DMS 273 (cell line): ENCODE data around the gene BICC1.

Experiments used
- DNase-seq: peaks from one replicate; lab custom pipeline; 2025; ENCODE audit not compliant: unreplicated experiment; lab: John Stamatoyannopoulos, UW

The BICC1 gene

DNA sequence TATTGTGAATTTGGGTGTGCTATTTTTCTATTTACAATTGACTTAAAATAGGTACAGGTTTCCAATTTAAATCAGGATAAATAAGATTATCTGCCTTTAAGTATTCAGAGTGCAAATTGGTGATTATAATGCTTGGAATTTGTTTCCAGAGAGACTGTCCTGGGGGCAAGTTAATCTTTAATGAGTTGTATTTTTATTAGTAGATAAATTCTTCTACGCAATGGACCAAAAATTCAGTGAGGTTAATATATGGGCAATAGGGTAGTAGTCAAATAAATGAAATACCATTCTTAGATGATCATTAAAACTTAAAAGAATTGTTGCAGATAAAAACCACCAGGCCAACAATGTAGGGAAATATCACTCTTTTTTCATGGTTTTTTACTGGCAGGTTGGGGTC lies 3.4 kb downstream of the BICC1 start:
- no peak for DNase-seq

DNA sequence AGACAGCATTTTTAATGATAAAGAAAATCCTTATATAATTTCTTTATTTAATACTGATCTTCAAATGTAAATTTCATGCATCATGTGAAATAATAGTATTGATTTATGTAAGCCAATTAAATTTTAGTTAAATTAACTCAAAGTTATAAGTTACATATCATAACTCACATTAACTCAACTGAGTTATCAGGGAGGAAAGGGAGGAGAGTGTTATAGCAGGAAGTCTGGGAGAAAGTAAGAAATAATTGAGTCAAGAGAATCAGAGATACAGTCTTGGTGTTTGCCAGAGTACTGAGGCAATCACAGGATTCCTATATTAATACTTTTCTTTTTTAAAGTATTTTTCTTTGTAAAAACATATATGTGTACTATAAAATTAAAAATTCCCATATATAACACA lies 4.0 kb downstream of the BICC1 start:
- no peak for DNase-seq

DNA sequence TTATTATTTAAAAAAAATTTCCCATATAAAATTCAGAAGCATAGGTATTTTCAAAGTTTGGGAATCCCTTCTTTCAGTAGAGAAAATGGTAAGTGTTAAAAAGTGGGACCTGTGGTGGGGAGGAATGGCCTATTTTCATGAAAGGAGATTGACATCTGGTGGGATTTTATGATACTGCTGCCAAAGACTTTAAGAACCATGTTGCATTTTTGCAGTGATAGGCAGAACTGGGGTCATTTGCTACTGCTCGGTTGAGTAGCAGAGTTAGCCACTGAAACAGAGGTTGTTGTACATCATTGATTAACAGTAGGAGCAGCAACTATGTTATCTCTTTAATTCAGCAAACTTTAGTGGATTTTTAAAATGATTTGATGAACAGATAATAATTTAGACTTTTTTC lies 4.4 kb downstream of the BICC1 start:
- DNase-seq = peak; percentile 6

DNA sequence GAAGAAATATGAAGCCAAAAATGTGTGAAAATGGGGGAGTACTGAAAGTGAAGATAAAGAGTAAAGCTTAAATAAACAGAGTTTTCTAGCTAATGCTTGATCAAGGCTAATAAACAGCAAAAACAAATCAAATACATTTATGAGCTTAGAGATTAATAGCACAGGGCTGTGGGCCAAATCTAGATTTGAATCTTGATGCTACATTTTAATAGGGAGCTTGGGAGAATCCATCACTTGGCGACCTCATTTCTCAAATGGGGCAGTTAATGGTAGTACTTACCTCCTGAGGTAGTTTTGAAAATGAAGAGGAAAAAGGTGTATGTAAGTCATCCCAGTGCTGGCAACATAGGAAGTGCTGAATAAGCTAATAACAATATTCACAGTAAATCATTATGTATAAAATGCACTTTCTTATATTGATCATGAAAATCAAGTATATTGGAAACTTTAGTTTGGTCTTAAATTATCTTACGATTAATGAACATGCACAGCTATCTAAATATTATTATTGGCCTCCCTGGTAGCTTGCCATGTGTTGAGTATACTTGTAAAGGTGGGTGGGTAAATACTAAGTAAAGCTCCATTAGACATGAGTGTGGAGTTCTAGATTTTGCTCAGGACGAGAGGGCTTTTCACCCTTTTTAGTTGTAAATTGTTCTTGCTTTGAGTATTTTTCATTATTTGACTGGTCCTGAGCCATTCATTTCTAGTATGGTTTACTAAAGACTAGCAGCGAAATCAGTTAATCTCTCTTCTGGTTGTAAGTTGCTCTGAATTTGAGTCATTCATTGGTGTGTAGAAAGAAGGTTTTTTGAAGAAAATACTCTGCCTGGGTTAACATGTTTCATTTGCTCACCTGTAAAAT lies 5.1 kb downstream of the BICC1 start:
- DNase-seq = no peak

DNA sequence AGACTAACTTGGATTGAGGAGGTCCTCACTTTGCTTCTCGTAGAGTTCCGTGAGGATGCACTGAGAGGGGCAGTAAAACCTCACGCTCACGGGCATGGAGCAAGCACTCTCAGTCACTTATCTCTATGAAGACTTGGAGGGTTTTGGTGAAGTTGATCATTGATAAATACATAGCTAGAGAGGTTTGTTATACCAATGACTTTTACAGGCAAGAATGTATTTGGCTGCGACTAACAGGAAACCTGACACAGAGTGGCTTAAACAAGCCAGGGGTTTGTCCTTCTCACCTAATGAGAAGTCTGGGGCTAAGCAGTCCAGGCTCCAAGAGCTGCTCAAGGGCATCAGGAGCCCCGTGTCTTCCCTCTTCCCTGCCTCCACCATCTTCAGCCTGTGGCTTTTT lies 6.1 kb downstream of the BICC1 start:
- DNase-seq = no peak

DNA sequence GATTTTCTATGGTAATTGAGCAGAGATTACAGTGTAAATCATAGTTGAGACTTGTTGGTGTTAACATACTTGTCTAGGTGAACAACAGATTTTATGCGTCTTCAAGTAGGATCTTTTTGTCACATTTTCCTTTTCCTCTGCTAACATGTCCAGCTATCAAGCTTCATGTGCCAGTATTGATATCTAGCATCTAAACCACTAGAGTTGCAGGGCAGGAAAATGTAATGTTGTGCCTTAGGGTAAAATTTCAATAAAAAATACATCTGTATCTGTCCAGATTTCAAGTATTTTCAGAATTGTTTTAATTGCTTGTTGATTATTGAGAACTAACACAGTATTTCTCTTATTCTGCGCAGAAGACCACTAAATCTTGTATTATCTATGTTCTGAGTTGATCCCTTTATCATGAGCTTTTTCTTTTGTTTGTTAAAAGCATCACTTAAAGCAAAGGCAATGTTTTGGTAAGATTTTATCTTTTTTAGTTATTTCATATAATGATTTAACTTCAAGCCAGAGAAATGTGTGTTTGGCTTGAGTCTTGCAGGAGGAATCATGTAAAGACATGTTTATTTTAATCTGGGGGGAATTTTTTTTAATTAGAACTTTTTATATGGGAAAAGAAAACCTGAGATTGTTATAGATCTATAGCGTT lies 16.5 kb downstream of the BICC1 start:
- no peak for DNase-seq

DNA sequence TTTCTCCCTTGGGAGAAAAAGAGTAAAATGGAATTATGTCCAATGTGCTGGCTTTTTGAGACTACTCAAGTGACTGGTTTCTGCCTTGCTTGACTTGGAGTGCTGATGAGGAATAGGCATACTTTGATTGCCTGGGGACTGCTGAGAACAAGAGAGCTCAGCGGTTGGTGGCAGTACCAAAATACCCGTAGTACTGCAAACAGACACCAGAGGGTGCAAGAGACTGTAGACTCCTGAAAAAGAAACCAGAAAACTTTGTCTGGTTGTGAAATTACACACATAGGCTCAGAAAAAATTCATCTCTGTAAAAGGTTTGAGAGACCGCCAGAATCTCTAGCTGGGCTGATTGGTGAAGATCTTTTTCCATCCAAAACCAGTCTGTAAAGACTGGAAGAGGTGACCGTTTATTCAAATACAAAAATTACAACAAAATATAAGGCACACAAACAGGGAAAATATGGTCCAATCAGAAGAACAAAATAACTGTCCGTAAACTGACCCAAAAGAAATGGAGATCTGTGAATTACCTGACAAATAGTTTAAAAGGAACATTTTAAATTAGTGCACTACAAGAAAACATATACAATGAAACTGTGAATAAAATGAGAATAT lies 18.5 kb downstream of the BICC1 start:
- DNase-seq = peak; percentile 64

DNA sequence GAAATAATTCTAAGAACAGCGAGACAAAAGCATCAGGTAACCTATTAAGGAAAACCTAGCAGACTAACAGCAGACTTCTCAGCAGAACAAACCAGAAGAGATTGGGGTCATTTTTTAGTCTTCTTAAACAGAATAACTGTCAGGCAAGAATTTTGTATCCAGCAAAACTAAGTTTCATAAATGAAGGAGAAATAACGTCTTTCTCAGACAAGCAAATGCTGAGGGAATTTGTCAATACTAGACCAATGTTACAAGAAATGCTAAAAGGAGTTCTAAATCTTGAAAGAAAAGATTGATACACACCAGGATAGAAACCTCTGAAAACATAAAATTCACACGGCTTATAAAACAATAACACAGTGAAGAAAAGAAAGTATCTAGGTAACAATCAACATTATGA lies 22.6 kb downstream of the BICC1 start:
- DNase-seq = no peak

DNA sequence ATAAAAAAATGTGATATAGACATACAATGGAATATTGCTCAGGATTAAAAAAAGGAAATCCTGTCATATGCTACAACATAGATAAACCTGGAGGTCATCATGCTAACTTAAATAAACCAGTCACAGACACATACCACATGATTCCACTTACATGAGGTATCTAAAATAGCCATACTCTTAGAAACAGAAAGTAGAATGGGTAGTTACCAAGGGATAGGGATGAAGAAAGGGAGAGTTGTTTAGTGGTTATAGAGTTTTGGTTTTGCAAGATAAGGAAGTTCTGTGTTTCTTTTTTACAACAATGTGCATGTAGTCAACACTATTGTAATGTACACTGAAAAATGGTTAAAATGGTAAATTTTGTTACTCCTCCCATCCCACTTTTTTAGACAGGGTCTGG lies 30.5 kb downstream of the BICC1 start:
- no peak for DNase-seq

DNA sequence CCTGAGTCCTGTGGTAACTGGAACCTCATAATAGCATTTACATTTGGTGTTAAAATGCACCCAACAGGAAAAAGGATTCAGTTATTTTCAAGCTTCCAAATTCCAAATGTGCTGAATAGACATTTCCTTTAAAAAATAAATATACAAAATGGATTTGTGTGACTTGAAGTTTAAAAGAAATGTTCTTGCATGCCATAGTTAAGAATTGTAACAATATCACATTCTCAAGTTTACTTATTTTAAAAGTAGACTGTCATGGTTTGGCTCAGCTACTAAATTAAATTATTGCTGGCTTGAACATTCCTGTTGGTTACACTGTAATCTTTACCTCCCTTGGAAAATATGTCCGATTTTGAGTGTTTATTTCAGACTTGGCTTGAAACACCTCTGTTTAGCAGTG lies 31.5 kb downstream of the BICC1 start:
- no peak for DNase-seq

DNA sequence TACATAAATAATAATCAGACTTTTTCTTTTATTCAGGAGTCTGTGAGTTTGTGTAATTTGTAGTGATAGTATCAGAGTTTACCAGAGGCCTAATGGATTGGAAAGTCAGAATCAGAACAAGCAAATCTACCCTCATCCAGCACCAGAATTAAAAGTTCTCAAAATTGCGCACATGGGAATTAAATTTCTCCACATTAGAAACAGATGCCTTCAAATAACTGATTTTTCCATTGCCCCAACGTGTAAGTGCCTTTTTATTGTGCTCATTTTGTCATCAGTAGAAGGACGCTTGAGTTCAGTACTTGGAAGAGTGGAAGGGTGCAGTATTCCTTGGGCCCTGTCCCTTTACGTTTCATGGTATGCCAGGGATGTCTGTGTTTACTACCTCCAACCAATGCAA lies 32.8 kb downstream of the BICC1 start:
- DNase-seq = no peak

DNA sequence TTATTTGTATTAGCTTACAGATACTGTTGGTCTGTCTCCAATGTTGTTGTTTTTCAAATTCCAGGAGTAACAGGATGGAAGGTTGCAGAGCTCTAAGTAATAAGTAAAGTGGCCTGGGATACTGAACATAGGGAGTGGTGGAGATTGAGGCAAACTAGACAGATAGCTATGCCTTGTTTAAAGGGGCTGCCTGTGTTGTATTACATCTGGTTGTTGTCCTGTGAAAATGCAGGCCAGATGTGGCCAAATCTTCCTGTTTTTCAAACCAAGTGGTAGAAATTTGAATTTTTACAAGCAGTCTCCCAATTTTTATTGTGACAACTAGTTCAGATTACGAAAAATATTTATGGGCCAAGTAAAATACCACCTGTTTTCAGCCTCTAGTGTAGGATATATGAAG lies 33.5 kb downstream of the BICC1 start:
- no peak for DNase-seq

DNA sequence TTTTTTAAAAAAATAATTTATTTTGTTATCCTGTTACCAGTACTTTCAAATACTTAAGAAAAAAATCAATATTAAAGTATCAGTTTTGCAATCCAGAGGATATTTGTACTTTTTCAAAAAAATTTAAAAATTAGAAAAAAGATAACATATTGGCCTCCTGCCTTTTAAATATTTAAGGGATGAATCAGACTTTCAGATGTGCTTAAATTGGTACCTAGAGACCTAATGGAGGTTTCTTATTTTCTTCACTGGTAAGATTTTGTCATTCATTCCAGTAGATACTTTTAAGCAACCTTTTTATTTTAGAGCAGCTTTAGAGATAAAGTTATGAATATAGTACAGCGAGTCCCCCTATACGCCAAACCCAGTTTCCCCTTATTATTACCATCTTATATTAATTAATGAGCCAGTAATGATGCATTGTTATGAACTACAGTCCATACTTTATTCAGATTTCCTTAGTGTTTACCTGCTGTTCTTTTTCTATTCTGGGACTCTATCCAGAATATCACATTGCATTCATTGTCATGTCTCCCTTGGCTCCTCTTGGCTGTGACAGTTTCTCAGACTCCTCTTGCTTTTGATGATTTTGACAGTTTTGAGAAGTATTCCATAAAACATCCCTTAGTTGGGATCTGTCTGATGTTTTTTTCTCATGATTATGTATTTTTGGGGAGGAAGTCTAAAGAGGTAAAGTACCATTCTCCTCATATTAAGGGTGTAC lies 34.2 kb downstream of the BICC1 start:
- DNase-seq = no peak

DNA sequence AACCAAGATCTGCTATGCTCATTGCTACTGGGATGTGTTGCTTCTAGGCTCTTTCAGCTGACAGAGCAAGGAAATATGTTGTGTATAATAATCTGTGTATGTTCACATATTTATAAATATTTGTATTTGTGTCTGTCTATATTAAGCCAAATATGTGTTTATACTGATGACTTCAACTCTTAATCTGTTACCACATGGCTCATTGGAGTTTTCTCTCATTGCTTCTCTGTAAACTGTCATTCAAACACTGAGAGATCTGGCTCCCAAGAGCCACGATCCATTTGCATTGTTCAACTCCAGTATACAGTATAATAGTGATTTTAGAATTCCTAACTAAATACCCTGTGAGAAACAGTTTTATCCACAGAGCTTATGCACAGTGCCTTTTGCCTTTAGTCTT lies 35.3 kb downstream of the BICC1 start:
- no peak for DNase-seq

DNA sequence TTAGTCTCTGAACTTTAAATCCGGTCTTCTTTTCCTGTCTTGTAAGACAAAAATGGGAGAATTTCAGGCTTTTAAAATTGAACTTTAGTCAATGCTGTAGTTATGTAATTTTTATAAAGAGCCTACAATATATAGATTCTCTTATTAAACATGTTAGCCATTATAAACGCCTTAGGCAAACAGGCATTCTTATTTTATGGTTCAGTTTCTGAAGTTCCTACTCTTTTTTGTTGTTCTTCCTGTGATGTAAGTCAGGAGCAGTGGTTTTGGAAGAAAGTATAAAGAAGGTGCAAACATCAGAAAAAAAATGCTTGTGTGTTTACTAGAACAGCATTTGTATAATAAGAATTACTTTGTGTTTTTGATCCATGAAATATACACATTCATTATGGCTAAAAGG lies 41.6 kb downstream of the BICC1 start:
- DNase-seq = no peak

DNA sequence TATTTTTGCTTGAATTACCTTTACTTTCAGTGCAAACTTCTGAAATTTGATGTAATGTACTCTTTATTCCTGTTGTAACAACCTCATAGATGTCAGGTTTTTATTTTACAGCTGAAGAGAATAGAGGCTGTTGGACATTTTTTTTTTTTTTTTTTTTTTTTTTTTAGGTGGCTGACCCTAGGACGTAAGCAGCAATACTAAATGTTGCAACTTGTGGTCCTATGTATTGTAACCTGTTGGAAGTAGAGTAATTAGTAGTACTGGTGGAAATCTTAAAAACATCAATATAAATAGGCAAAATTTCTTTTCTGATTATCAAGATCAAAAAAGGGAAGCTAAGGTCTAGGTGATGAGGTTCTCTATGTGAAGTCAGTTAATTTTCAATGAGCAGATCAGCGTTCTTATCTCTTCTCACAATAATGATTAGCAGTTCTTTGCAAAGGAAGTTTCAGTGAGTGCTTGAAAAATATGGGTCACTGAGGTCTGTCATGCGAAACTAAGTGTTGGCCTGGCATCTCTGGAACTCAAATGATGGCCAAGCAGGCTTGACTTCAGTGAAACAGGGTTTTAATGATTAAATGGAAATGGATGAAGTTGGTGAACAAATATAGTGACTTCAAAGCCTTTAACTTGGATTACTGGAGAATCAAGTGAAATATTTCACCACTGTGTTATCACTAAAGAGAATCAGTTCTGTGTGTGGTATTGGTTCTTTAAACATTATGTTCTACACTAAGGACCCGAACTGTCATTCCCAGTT lies 42.7 kb downstream of the BICC1 start:
- DNase-seq = no peak

DNA sequence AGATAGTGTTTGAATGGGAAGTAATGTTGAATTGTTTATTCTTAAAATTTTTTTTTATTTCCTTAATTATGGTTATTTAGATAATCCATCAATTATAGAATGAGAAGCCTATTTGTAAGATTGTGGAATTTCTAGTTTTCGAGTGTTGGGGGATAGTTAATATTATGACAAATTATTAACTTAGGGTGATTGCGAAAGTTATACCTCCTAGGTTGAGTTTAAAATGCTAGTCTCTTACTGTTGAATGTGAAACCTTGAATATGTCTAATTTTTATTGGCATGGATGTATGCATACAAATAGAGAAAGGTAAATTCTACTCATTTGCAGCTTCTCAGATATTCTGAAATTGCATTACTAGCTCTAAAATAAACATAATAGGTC lies 43.2 kb downstream of the BICC1 start:
- DNase-seq = no peak

DNA sequence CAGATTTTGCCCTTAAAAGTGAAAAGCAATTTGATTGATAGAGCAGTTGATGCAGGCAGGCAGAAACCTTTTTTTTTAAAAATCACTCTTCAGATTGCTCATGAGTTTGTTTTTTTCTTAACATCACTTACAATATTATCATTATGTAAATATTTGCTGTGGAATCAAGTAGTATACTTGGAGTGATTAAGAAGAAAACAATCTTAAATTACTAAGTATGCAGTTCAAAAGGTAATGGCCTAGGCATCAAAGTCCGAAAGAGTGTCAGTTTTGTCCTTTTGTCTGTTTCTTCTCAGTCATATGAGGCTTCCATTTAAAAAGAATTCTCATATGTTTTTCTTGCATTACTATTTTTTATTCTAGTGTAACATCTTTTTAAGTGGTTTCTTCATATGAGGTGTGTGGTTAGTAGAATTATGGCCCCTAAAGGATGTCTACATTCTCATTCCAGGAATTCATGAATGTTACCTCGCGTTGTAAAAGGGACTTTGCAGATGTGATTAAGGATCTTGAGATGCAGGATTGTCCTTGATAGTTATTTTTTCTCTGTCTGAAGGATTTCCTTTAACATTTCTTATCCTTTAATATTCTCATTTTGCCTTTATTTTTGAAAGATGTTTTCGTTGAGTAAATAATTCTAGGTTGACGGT lies 44.0 kb downstream of the BICC1 start:
- DNase-seq = no peak

DNA sequence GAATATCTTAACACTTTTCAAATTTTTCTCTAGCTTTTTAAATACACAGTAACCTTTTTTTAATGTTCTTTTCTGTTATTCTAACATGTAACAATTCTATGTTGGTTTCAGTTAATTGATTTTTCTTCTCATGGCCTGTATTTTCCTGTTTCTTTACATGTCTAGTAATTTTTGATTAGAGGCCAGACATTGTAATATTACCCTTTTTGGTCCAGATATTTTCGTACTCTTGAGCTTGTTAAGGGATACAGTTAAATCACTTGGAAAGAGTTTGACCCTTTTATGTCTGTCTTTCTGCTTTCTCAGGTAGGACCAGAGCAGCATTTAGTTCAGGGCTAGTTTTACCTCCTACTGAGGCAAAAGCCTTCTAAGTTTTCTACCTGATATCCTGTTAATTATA lies 45.0 kb downstream of the BICC1 start:
- DNase-seq = no peak

DNA sequence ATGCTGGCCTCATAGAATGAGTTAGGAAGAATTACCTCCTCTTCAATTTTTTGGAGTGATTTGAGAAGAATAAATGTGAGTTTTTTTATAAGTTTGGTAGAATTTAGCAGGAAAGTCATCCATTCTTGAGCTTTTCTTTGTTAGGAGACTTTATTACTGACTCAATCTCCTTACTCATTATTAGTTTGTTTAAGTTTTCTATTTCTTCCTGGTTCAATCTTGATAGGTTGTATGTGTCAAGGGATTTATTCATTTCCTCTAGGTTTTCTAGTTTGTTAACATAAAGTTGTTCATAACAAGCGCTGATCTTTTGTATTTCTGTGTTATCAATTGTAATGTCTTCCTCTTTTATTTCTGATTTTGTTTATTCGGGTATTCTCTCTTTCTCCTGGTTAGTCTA lies 47.4 kb downstream of the BICC1 start:
- no peak for DNase-seq
